B cell (primary cell): ENCODE measurements around the gene FGFR3. TPM values are rescaled to one million over a fixed set of nuclear protein-coding genes. Genes with fewer than 3 reads are reported as not detected.

Source experiments
- ATAC-seq: fragments of 200-7000 bp; cut with Tn5 transposase; one replicate; pipeline ENCODE4 v1.10.0; 2021; ENCODE audit warnings: low read depth, mild to moderate bottlenecking, moderate number of reproducible peaks, moderate library complexity
- CTCF ChIA-PET: fragments of 350-600 bp; sonication (Branson Sonifier 250); formaldehyde crosslinking; loops from one replicate; lab custom pipeline; 2021; ENCODE audit warnings: antibody characterized with exemption, inconsistent platforms; lab: Charles Lee
- POLR2A ChIA-PET: fragments of 350-600 bp; sonication (Branson Sonifier 250); formaldehyde crosslinking; loops from one replicate; lab custom pipeline; 2021; ENCODE audit warnings: antibody characterized with exemption; lab: Charles Lee
- DNase-seq: peaks from one replicate; pipeline ENCODE4 v3.0.0; 2013
- H2AFZ ChIP-seq: 2 replicates; pipeline ENCODE4 v1.6.1; 2012; ENCODE audit warnings: mild to moderate bottlenecking, low read depth, low read length; ENCODE audit not compliant: insufficient read depth, poor library complexity, severe bottlenecking
- H3K27ac ChIP-seq, 2 donors: 1 replicate in 1 of 2; 2 replicates in 1 of 2; pipeline ENCODE4 v1.5.1; 2012 to 2013; ENCODE audit warnings: low read length in 2 of 2, mild to moderate bottlenecking in 2 of 2, moderate library complexity in 1 of 2
- H3K27me3 ChIP-seq, 4 experiments: fragments of 200-600 bp in 1 of 4; sonication (generic) in 1 of 4; replicated peaks in 1 of 4; 1 replicate in 2 of 4; 2 replicates in 2 of 4; pipeline versions ENCODE4 v1.6.1 to v1.7.0; 2013 to 2016; ENCODE audit warnings: low read length in 3 of 4, mild to moderate bottlenecking in 2 of 4, mixed read lengths in 1 of 4, moderate library complexity in 1 of 4; ENCODE audit not compliant: insufficient read depth in 4 of 4, control insufficient read depth in 3 of 4; ENCODE audit errors: control extremely low read depth in 1 of 4
- H3K36me3 ChIP-seq, 2 experiments: replicated peaks in 1 of 2; 1 replicate in 1 of 2; 2 replicates in 1 of 2; pipeline versions ENCODE4 v1.6.1 to v1.7.1; 2013; ENCODE audit warnings: low read length in 1 of 2; ENCODE audit not compliant: insufficient read depth in 2 of 2, control insufficient read depth in 1 of 2; ENCODE audit errors: control extremely low read depth in 1 of 2, extremely low read depth in 1 of 2
- H3K4me1 ChIP-seq, 2 donors: fragments of 200-600 bp in 1 of 2; sonication (generic) in 1 of 2; 1 replicate in 1 of 2; 2 replicates in 1 of 2; pipeline versions ENCODE4 v1.5.1 to v1.6.1; 2013 to 2017; ENCODE audit warnings: low read length in 2 of 2; ENCODE audit not compliant: control insufficient read depth in 2 of 2, insufficient read depth in 2 of 2
- H3K4me2 ChIP-seq: replicated peaks from 2 replicates; pipeline ENCODE3; 2012; ENCODE audit warnings: mild to moderate bottlenecking, low read depth, low read length; ENCODE audit not compliant: poor library complexity, severe bottlenecking
- H3K4me3 ChIP-seq, 5 experiments: fragments of 200-600 bp in 1 of 5; sonication (generic) in 1 of 5; 1 replicate in 3 of 5; 2 replicates in 2 of 5; pipeline versions ENCODE4 v1.5.1 to v1.7.0; 2011 to 2016; ENCODE audit warnings: low read length in 4 of 5, mild to moderate bottlenecking in 4 of 5, low read depth in 2 of 5, control low read depth in 1 of 5, moderate library complexity in 1 of 5; ENCODE audit not compliant: insufficient read depth in 1 of 5; ENCODE audit errors: control extremely low read depth in 1 of 5, extremely low read depth in 1 of 5
- H3K79me2 ChIP-seq: fragments of 200-600 bp; sonication (generic); one replicate; pipeline ENCODE4 v1.6.0; 2016; ENCODE audit warnings: low read length; ENCODE audit not compliant: control insufficient read depth, insufficient read depth
- H3K9ac ChIP-seq: fragments of 200-600 bp; sonication (generic); 2 replicates; pipeline ENCODE4 v1.6.1; 2017; ENCODE audit warnings: mild to moderate bottlenecking, low read length, moderate library complexity
- H3K9me3 ChIP-seq, 3 donors: one replicate each; pipeline versions ENCODE4 v1.6.1 to v1.7.1; 2013; ENCODE audit warnings: low read length in 2 of 3; ENCODE audit not compliant: control insufficient read depth in 2 of 3, insufficient read depth in 1 of 3; ENCODE audit errors: control extremely low read depth in 1 of 3
- H4K20me1 ChIP-seq: 2 replicates; pipeline ENCODE4 v1.6.0; 2012; ENCODE audit warnings: mild to moderate bottlenecking, low read length; ENCODE audit not compliant: insufficient read depth, control insufficient read depth, poor library complexity, severe bottlenecking
- H3K27ac Mint-ChIP-seq: one replicate; pipeline ENCODE4 v1.8.0; 2021; ENCODE audit warnings: mixed read lengths
- H3K27me3 Mint-ChIP-seq: one replicate; pipeline ENCODE4 v1.8.0; 2021; ENCODE audit warnings: mixed read lengths
- H3K4me1 Mint-ChIP-seq: one replicate; pipeline ENCODE4 v1.8.0; 2021; ENCODE audit warnings: mixed read lengths
- H3K4me3 Mint-ChIP-seq: one replicate; pipeline ENCODE4 v1.8.0; 2021; ENCODE audit warnings: mixed read lengths
- H3K9me3 Mint-ChIP-seq: one replicate; pipeline ENCODE4 v1.8.0; 2022; ENCODE audit warnings: mixed read lengths; ENCODE audit not compliant: insufficient read depth
- CTCF ChIP-seq: fragments of 200-600 bp; IDR thresholded peaks from one replicate; pipeline ENCODE4 v1.8.0; 2022; ENCODE audit warnings: antibody characterized with exemption, mild to moderate bottlenecking
- EZH2 ChIP-seq: IDR thresholded peaks from 2 replicates; pipeline ENCODE4 v1.6.1; 2012; ENCODE audit warnings: borderline replicate concordance, low read depth, mild to moderate bottlenecking, moderate library complexity, low read length; ENCODE audit not compliant: insufficient read depth, poor library complexity, severe bottlenecking
- WGBS: methylation state at CpG from one replicate; pipeline ENCODE4 v1.1.5; 2013; ENCODE audit warnings: missing lambda C conversion rate; ENCODE audit not compliant: insufficient coverage; 5-methylcytosine and 5-hydroxymethylcytosine counted together
- intact Hi-C: fragments of 100-400 bp; cut with micrococcal nuclease; formaldehyde crosslinking; loops from one replicate; pipeline ENCODE4 v1.10.0; 2022
- polyA plus RNA-seq: library from polyadenylated mRNA; depleted of rRNA; stranded (reverse); fragments of >200 nt; gene quantifications from 2 replicates; pipeline ENCODE4 v1.2.3, GENCODE V29; 2012
- total RNA-seq, 2 donors: library from RNA; stranded (reverse); fragments of 120-200 nt in 1 of 2; gene quantifications; 1 replicate in 1 of 2; 2 replicates in 1 of 2; pipeline versions ENCODE4 v1.2.3 to v1.2.4, GENCODE V29; 2013 to 2022

FGFR3 gene
- total and polyA plus RNA-seq, 2 donors (not counting 1 experiment from before 2014, with no cell fraction given): not detected

- peaks cover 9% of the 10 kb centered on the region for H4K20me1 ChIP-seq
- peaks cover 8 to 41% of the 10 kb centered on the region in 2 experiments for H3K36me3 ChIP-seq
- H3K27me3 ChIP-seq: no peaks in the 10 kb centered on the region
- ATAC-seq (peak; percentile 47), DNase-seq (no peak)
- H3K27ac Mint-ChIP-seq: peak overlapping the region; percentile 46
- no peak overlapping the region for H3K9ac ChIP-seq
- H2AFZ ChIP-seq: no peak overlapping the region
- ChIA-PET CTCF (interaction anchor here (4.1 kb wide), 1 partner anchor 86 kb away, joined by 16 read pairs; no protein-coding TSS in a partner anchor), POLR2A (no interaction called here)
- intact Hi-C loops: no loop called here
- no peak overlapping the region for H3K4me2 ChIP-seq
- H3K9me3 ChIP-seq: no peaks in the 10 kb centered on the region
- 81% methylated on average over 6 of the region's 9 CpGs for WGBS
- no peaks in the 10 kb centered on the region for H3K27me3 Mint-ChIP-seq
- no peaks in the 10 kb centered on the region for H3K9me3 Mint-ChIP-seq
- no peaks in the 10 kb centered on the region for H3K4me1 Mint-ChIP-seq
- TF ChIP-seq CTCF (no peak), EZH2 (no peak)
- no peak overlapping the region for H3K4me3 Mint-ChIP-seq
- no peaks in the 10 kb centered on the region for H3K79me2 ChIP-seq
- no peak overlapping the region for H3K27ac ChIP-seq
- no peaks in the 10 kb centered on the region for H3K4me1 ChIP-seq
- no peak overlapping the region for H3K4me3 ChIP-seq
Measured at GRCh38 chr4:1813915-1814314, 20.8 kb downstream of the FGFR3 start.

GRCh38 chr4:1814453-1814852 lies 21.4 kb downstream of the FGFR3 start:
- intact Hi-C loops: no loop called here

More at GRCh38 chr4:1814453-1814852, 21.4 kb downstream of the FGFR3 start:
- no peak overlapping the region for H3K4me3 ChIP-seq
- TF ChIP-seq CTCF: no peak
- no peak for TF ChIP-seq EZH2
- ChIA-PET CTCF (interaction anchor here (4.1 kb wide), 1 partner anchor 85 kb away, joined by 16 read pairs; no protein-coding TSS in a partner anchor), POLR2A (no interaction called here)
- peaks cover 13 to 46% of the 10 kb centered on the region in 2 experiments for H3K36me3 ChIP-seq
- no peak overlapping the region for H3K27ac ChIP-seq
- WGBS: 97% methylated on average over 7 of the region's 8 CpGs
- H3K9me3 Mint-ChIP-seq: no peaks in the 10 kb centered on the region
- DNase-seq (no peak), ATAC-seq (no peak)
- no peaks in the 10 kb centered on the region for H3K9me3 ChIP-seq
- H3K27me3 Mint-ChIP-seq: no peaks in the 10 kb centered on the region
- no peak overlapping the region for H3K27ac Mint-ChIP-seq
- no peaks in the 10 kb centered on the region for H3K4me1 ChIP-seq
- H3K4me2 ChIP-seq: no peak overlapping the region
- H4K20me1 ChIP-seq: peaks cover 9% of the 10 kb centered on the region
- no peaks in the 10 kb centered on the region for H3K27me3 ChIP-seq
- no peak overlapping the region for H3K4me3 Mint-ChIP-seq
- no peaks in the 10 kb centered on the region for H3K4me1 Mint-ChIP-seq
- no peak overlapping the region for H2AFZ ChIP-seq
- no peaks in the 10 kb centered on the region for H3K79me2 ChIP-seq
- no peak overlapping the region for H3K9ac ChIP-seq
